GDM1 (cell line): ENCODE results near the gene RBMY1F.
"Not testable (repeated sequence)": the region's sequence is repeated elsewhere in the genome, so short reads cannot be mapped to it uniquely, and the experiment has no call there.

Source experiments
- DNase-seq: peaks from one replicate; lab custom pipeline; 2025; lab: John Stamatoyannopoulos, UW

Gene RBMY1F

GRCh38 chrY:22182823-22183222 lies at the start of gene RBMY1F:
Gene RBMY1F, minus strand, starts transcription at chrY:22182923. Its CDS starts 1,954 bp downstream, at chrY:22180969.
- DNase-seq = not testable (repeated sequence)

GRCh38 chrY:22151144-22151543 lies 31.6 kb downstream of the RBMY1F start:
- DNase-seq = not testable (repeated sequence)

- DNase-seq = not testable (repeated sequence)
Measured at GRCh38 chrY:22141011-22141695, 41.6 kb downstream of the RBMY1F start.

GRCh38 chrY:22134719-22135118 lies 48.0 kb downstream of the RBMY1F start:
- DNase-seq = not testable (repeated sequence)

- DNase-seq = not testable (repeated sequence)
Measured at GRCh38 chrY:22130494-22130893, 52.2 kb downstream of the RBMY1F start.
